ENCODE data around the gene ZNF775.

The ZNF775 gene

GRCh38 chr7:150361807-150362621, 17.1 kb upstream of the ZNF775 start:
- ATAC-seq, result no peak; the same call in 2 of the 3 replicates
- no peak for TF ChIP-seq ZNF8 (CRISPR knock-in tag; IDR thresholded peaks at IDR 0.05)
- no peak for TF ChIP-seq TCF4 (CRISPR knock-in tag; IDR thresholded peaks at IDR 0.05; ENCODE audit: borderline replicate concordance)

DNA sequence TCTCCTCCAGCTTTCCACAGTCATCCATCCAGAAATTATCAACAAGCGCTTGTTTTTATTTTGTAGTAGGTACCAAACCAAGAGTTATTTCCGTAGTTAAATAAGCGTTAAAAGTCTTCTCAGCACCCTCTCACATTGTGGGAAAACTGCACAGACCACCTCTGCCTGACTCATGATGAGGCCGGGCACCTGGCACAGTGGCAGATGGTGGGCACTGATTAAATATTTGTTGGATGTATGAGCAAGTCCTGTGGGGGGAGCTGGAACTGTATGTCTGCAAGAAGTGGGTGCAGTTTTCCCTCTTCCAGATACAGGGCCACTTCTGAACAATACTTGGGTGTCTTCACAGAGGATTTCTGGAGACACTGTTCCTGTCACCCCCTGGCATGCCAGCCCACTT, 15.8 kb upstream of the ZNF775 start:
- TF ChIP-seq GLIS3 (CRISPR knock-in tag; IDR thresholded peaks at IDR 0.05) (no peak), SNAI2 (CRISPR knock-in tag; IDR thresholded peaks at IDR 0.05) (no peak), ZFP3 (CRISPR knock-in tag; IDR thresholded peaks at IDR 0.05) (no peak), ARNTL (CRISPR knock-in tag; IDR thresholded peaks at IDR 0.05; ENCODE audit: borderline replicate concordance, low read depth) (no peak), BACH2 (CRISPR knock-in tag; IDR thresholded peaks at IDR 0.05; ENCODE audit: borderline replicate concordance) (no peak), PPARA (CRISPR knock-in tag; IDR thresholded peaks at IDR 0.05; ENCODE audit: borderline replicate concordance) (no peak), ZNF70 (CRISPR knock-in tag; IDR thresholded peaks at IDR 0.05) (no peak)
- peak; percentile 18; the same call in 2 of the 3 replicates for ATAC-seq

GRCh38 chr7:150363872-150364271, 15.3 kb upstream of the ZNF775 start:
- ATAC-seq, result no peak
- TF ChIP-seq BACH2 (CRISPR knock-in tag; IDR thresholded peaks at IDR 0.05; ENCODE audit: borderline replicate concordance), result no peak
- no peak for TF ChIP-seq RARB (CRISPR knock-in tag; IDR thresholded peaks at IDR 0.05)
- no peak for TF ChIP-seq POU6F1 (CRISPR knock-in tag; IDR thresholded peaks at IDR 0.05; ENCODE audit: borderline replicate concordance, low read depth)
- no peak for TF ChIP-seq ZNF8 (CRISPR knock-in tag; IDR thresholded peaks at IDR 0.05)

DNA sequence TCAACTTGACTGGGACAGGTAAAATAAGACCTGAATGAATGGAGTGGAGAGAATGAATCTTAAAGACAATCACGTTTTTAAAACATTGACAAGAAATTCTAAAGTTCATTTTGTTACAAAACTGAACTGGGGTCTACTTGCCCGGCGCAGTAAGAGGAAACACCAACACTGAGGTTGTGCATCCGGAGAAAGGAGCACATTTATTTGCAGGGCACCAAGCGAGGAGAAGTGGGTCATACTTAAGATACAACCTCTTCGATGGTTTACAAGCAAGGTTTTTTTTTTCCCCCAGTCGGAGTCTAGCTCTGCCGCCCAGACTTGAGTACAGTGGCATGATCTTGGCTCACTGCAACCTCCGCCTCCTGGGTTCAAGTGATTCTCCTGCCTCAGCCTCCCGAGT, 13.9 kb upstream of the ZNF775 start:
- TF ChIP-seq PPARA (CRISPR knock-in tag; IDR thresholded peaks at IDR 0.05; ENCODE audit: borderline replicate concordance) (no peak), GLIS3 (CRISPR knock-in tag; IDR thresholded peaks at IDR 0.05) (no peak), POU6F1 (CRISPR knock-in tag; IDR thresholded peaks at IDR 0.05; ENCODE audit: borderline replicate concordance, low read depth) (no peak), PATZ1 (CRISPR knock-in tag; IDR thresholded peaks at IDR 0.05; ENCODE audit: borderline replicate concordance) (no peak), ZFP30 (CRISPR knock-in tag; IDR thresholded peaks at IDR 0.05) (no peak), TOX (CRISPR knock-in tag; IDR thresholded peaks at IDR 0.05; ENCODE audit: borderline replicate concordance) (no peak), ZNF70 (CRISPR knock-in tag; IDR thresholded peaks at IDR 0.05) (no peak), CREB5 (CRISPR knock-in tag; IDR thresholded peaks at IDR 0.05; ENCODE audit: low read depth) (no peak), BACH2 (CRISPR knock-in tag; IDR thresholded peaks at IDR 0.05; ENCODE audit: borderline replicate concordance) (no peak), OSR1 (CRISPR knock-in tag; IDR thresholded peaks at IDR 0.05) (no peak), TCF4 (CRISPR knock-in tag; IDR thresholded peaks at IDR 0.05; ENCODE audit: borderline replicate concordance) (no peak), ISL1 (CRISPR knock-in tag; IDR thresholded peaks at IDR 0.05) (no peak), ZFP3 (CRISPR knock-in tag; IDR thresholded peaks at IDR 0.05) (no peak), ZNF8 (CRISPR knock-in tag; IDR thresholded peaks at IDR 0.05) (no peak), ARNTL (CRISPR knock-in tag; IDR thresholded peaks at IDR 0.05; ENCODE audit: borderline replicate concordance, low read depth) (no peak), CSDC2 (CRISPR knock-in tag; IDR thresholded peaks at IDR 0.05) (no peak)
- TF ChIP-seq, protein P1, sequence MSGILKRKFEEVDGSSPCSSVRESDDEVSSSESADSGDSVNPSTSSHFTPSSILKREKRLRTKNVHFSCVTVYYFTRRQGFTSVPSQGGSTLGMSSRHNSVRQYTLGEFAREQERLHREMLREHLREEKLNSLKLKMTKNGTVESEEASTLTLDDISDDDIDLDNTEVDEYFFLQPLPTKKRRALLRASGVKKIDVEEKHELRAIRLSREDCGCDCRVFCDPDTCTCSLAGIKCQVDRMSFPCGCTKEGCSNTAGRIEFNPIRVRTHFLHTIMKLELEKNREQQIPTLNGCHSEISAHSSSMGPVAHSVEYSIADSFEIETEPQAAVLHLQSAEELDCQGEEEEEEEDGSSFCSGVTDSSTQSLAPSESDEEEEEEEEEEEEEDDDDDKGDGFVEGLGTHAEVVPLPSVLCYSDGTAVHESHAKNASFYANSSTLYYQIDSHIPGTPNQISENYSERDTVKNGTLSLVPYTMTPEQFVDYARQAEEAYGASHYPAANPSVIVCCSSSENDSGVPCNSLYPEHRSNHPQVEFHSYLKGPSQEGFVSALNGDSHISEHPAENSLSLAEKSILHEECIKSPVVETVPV (CRISPR knock-in tag; IDR thresholded peaks at IDR 0.05), result no peak
- no peak for ATAC-seq
